BE2C (cell line): Measurements from ENCODE around the gene NSD2.
A peak's percentile ranks its signal among the peaks of the same experiment; 100 is the strongest.

Experiments
- DNase-seq: peaks from one replicate; pipeline ENCODE4 v3.0.0-alpha.2; 2020
- H3K27me3 ChIP-seq: fragments of 250-450 bp; sonication (Bioruptor Pico); 2 replicates; pipeline ENCODE4 v1.5.1; 2020; ENCODE audit warnings: mild to moderate bottlenecking
- H3K36me3 ChIP-seq: fragments of 250-450 bp; sonication (Bioruptor Pico); 2 replicates; pipeline ENCODE4 v1.5.1; 2020; ENCODE audit warnings: mild to moderate bottlenecking
- H3K4me1 ChIP-seq: fragments of 250-450 bp; sonication (Bioruptor Pico); 2 replicates; pipeline ENCODE4 v1.5.1; 2020
- H3K4me3 ChIP-seq: 2 replicates; pipeline ENCODE4 v1.5.1; 2011; ENCODE audit warnings: low read depth, low read length
- H3K9me3 ChIP-seq: fragments of 250-450 bp; sonication (Bioruptor Pico); 2 replicates; pipeline ENCODE4 v1.5.1; 2020
- CTCF ChIP-seq: IDR thresholded peaks from 2 replicates; pipeline ENCODE4 v1.5.1; 2012; ENCODE audit warnings: mild to moderate bottlenecking, low read depth, low read length

The NSD2 gene

GRCh38 chr4:1983053-1983845 lies 112.1 kb downstream of the NSD2 start:
- Histone ChIP-seq H3K36me3 (peaks cover 92% of the 10 kb centered on the region), H3K27me3 (no peaks in the 10 kb centered on the region), H3K4me3 (no peak overlapping the region), H3K9me3 (no peaks in the 10 kb centered on the region), H3K4me1 (peaks cover 18% of the 10 kb centered on the region)
- no peak for TF ChIP-seq CTCF
- no peak for DNase-seq

- Histone ChIP-seq H3K4me1 (peaks cover 18% of the 10 kb centered on the region), H3K4me3 (no peak overlapping the region), H3K36me3 (peaks cover 86% of the 10 kb centered on the region), H3K9me3 (no peaks in the 10 kb centered on the region), H3K27me3 (no peaks in the 10 kb centered on the region)
- DNase-seq: peak; percentile 90
- TF ChIP-seq CTCF: no peak
Measured at GRCh38 chr4:1983846-1984405, 112.7 kb downstream of the NSD2 start.

DNA sequence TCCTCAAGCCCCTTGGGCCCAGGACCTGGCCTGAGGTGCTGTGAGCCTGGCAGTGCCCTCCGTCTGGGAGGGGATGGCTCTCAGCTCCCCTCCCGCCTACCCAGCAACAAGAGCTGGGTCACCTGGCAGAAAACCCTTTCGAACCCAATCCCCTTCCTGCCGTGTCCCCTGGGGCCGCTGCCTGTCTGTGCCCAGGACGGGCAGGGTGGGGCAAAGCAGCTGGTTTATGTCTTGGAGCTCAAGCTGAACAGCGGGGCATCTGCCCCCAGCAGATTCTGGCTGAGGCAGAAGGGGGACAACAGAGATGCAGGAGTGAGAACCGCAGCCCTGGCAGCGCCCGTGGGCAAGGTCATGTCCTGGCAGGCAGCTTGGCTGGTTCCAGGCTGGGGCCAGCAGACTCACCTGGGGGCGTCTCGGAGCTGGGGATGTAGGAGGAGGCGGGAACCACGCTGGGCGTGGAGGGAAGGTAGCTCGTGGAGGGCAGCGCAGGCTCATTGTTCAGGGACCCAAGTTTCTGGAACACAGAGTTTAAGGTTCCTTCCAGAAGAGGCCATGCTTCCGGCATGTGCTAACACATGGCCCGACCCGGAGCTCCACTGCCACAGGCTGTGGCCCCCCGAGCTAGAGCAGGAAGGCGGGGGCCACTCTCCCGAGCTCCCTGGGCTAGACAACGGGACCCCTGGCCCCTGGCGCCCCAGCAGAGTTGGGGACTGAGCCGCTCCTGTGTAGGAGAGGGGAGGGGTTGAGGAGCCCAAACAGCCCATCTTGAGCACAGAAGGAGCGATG lies 113.4 kb downstream of the NSD2 start:
- peaks cover 86% of the 10 kb centered on the region for H3K36me3 ChIP-seq
- H3K4me3 ChIP-seq: no peak overlapping the region
- no peak for DNase-seq
- peaks cover 18% of the 10 kb centered on the region for H3K4me1 ChIP-seq
- no peak for TF ChIP-seq CTCF
- no peaks in the 10 kb centered on the region for H3K27me3 ChIP-seq
- H3K9me3 ChIP-seq: no peaks in the 10 kb centered on the region

DNA sequence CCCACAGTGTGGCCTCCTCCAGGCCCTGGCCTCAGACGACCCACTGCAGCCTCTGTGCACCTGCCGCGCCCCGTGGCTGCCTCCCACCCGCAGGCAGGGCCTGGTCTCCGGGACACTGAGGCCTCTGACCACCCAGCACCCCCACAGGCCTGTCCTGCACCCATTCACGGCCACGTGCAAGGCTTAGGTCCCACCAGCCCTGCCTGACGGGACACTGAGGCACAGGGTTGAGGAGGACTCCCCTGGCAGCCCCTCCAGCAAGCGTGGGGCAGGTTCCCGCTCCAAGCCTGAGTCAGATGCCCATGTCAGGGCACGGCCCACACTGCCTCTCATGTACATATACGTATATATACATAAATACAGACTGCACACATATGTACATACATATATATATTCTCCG lies 114.1 kb downstream of the NSD2 start:
- no peak overlapping the region for H3K4me3 ChIP-seq
- H3K27me3 ChIP-seq: no peaks in the 10 kb centered on the region
- no peak for TF ChIP-seq CTCF
- DNase-seq: no peak
- peaks cover 86% of the 10 kb centered on the region for H3K36me3 ChIP-seq
- no peaks in the 10 kb centered on the region for H3K9me3 ChIP-seq
- peaks cover 18% of the 10 kb centered on the region for H3K4me1 ChIP-seq

DNA sequence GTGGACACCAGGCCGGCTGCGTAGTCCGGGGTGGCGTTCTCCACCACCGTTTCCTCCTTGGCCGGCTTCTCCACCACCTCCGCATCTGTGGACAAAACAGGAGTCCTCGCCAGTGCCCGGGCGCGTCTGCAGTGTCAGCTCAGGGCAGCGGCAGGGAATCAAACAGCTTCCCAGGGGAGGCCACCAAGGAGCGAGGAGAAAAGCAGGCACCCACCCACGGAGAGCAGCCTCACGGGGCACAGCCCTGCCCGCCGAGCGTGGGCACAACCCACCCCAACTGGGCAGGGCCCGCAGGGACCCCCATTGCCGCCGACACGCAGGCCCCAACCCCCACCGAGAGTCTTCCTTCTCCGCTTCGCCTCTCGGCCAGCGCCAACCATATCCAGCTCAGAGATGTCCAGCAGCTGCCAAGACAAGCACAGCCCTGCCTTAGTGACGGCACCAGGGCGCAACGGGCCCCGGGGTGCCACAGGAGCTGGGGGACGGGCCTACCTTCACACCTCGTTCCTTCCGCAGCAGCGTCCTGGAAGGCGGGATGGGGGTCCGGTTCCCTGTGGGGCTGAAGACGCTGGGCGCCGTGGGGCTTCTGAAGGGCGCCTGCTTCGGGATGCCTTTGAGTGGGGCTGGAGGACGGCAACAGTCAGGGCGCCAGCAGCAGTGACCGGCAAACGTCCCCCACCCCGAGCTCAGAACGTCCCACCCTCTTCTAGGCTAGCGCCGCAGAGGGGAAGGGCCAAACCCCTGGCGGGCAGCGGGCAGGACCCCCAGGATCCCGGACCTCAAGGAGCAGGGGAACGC lies 114.8 kb downstream of the NSD2 start:
- TF ChIP-seq CTCF: no peak
- H3K4me3 ChIP-seq: no peak overlapping the region
- peaks cover 18% of the 10 kb centered on the region for H3K4me1 ChIP-seq
- peaks cover 84% of the 10 kb centered on the region for H3K36me3 ChIP-seq
- H3K27me3 ChIP-seq: no peaks in the 10 kb centered on the region
- no peaks in the 10 kb centered on the region for H3K9me3 ChIP-seq
- no peak for DNase-seq
